ENCODE data around the gene GTF3C5.
"Not testable (repeated sequence)": the region's sequence is repeated elsewhere in the genome, so short reads cannot be mapped to it uniquely, and the experiment has no call there.

The GTF3C5 gene

GRCh38 chr9:133030317-133031129 lies at the start of gene GTF3C5:
Gene GTF3C5, plus strand, starts transcription at chr9:133030997. Its CDS starts 15 bp downstream, at chr9:133031012.
- DNase-seq, result peak; percentile 73 to 86 (median 84)

GRCh38 chr9:132982458-132982857 lies 48.3 kb upstream of the GTF3C5 start:
- DNase-seq, result no peak

- no peak for DNase-seq
Observed at GRCh38 chr9:132983491-132984201, 47.2 kb upstream of the GTF3C5 start.

GRCh38 chr9:132984202-132985070 lies 46.4 kb upstream of the GTF3C5 start:
- no peak for DNase-seq

- DNase-seq, result no peak
Observed at GRCh38 chr9:132985071-132985350, 45.8 kb upstream of the GTF3C5 start.

- DNase-seq, result no peak
Observed at GRCh38 chr9:132985489-132985888, 45.3 kb upstream of the GTF3C5 start.

GRCh38 chr9:132986114-132986513 lies 44.7 kb upstream of the GTF3C5 start:
- no peak for DNase-seq

GRCh38 chr9:132986640-132987620 lies 43.9 kb upstream of the GTF3C5 start:
- no peak for DNase-seq

GRCh38 chr9:132988244-132989013 lies 42.4 kb upstream of the GTF3C5 start:
- DNase-seq, result no peak

- no peak for DNase-seq
Observed at GRCh38 chr9:132989014-132989310, 41.8 kb upstream of the GTF3C5 start.

- no peak for DNase-seq
Observed at GRCh38 chr9:132989414-132989996, 41.3 kb upstream of the GTF3C5 start.

GRCh38 chr9:132989998-132990557 lies 40.7 kb upstream of the GTF3C5 start:
- DNase-seq, result not testable (repeated sequence)

GRCh38 chr9:132990781-132991180 lies 40.0 kb upstream of the GTF3C5 start:
- no peak for DNase-seq

- no peak for DNase-seq
Observed at GRCh38 chr9:132991351-132992300, 39.2 kb upstream of the GTF3C5 start.

- no peak for DNase-seq
Observed at GRCh38 chr9:132993511-132993939, 37.3 kb upstream of the GTF3C5 start.

GRCh38 chr9:132994410-132995120 lies 36.2 kb upstream of the GTF3C5 start:
- no peak for DNase-seq

GRCh38 chr9:132995121-132995420 lies 35.7 kb upstream of the GTF3C5 start:
- DNase-seq, result no peak

- DNase-seq, result no peak
Observed at GRCh38 chr9:132995879-132996278, 34.9 kb upstream of the GTF3C5 start.

- DNase-seq, result no peak
Observed at GRCh38 chr9:132996526-132996925, 34.3 kb upstream of the GTF3C5 start.

Data from activated CD4-positive, CD25-positive, alpha-beta regulatory T cell (primary cell).